HG02885 (cell line): ENCODE measurements around the gene RICTOR.
"Not testable (repeated sequence)": the region's sequence is repeated elsewhere in the genome, so short reads cannot be mapped to it uniquely, and the experiment has no call there.

Experiments
- ATAC-seq: cut with Tn5 transposase; IDR thresholded peaks from one replicate; pipeline ENCODE4 v1.9.1; 2021; ENCODE audit warnings: mild to moderate bottlenecking; ENCODE audit not compliant: unreplicated experiment, poor library complexity

The RICTOR gene

DNA sequence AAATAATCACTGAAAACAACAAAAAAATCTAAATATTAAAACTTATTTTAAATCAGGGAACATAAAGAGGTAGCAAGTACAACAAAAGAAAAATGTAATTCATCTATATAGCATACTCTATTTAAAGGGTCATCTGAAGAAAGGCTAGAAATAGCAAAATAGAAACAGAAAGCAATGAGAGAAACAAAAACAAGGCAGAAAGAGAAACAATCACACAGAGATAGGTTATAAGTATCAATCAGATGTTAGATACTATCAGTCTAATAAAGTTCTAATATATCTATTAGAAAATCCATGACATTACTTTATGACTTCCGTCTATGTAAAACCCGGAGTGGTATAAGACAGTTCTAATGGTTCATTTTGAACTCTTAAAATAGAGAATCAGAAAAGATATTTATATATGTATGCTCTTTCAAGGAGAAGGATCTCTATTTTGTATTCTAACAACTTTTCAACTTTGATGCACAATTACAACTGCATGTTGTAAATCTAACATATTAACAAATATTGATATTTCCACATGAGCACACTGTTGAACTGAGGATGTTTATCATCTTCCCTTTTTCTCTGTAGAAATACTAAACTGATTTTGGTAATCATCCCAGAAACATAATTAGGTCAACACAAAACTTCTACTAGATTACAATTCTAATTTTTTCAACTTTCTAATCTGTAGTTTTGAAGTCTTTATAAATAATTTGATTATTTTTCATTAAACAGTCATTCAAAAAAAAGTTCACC is 15.8 kb downstream of the RICTOR start:
- peak; percentile 92 for ATAC-seq

DNA sequence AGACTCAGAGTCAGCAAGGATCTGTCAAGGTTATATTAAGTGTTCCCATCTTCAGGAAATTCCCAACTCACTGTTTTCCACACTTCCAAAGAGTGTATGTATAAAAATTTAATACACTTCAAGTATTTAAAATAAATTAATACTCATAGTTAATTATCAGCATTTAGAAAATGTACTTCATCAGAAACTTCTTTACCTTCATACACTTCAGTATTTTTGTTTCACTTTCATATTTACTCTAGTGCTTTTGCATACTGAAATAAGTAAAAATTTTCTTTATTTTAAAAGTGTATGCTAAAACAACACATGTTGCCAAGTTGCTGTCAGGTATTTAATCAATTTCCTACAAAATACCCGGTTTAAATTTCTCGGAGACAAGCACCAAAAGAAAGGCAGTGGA is 16.5 kb downstream of the RICTOR start:
- peak; percentile 60 for ATAC-seq

DNA sequence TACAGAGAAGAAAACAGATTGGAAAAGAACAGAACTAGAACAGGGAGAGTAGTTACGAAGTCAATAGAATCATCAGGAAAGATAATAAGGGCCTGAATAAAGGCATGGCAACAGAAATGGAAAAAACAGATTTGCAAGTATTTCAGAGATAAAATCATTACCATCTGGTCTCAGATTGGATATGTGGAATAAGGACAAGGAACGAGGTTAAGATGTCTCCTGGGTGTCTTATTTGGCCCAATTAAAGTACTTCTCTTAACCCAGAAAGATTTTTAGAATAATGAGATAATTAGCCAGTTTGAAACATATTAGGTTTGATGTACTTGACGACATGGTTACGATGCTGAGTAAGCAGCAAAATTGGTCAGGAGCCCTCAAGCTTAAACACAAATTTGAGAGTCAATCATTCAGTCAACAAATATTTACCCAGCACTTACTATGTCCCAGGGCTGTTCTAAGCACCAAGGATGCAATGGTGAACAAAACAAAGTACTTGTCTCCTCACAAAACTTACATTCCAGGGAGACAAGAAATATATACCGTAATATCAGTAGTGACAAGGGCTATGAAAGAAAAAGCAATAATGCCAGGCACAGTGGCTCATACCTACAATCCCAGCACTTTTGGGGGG is 18.3 kb downstream of the RICTOR start:
- ATAC-seq: no peak

DNA sequence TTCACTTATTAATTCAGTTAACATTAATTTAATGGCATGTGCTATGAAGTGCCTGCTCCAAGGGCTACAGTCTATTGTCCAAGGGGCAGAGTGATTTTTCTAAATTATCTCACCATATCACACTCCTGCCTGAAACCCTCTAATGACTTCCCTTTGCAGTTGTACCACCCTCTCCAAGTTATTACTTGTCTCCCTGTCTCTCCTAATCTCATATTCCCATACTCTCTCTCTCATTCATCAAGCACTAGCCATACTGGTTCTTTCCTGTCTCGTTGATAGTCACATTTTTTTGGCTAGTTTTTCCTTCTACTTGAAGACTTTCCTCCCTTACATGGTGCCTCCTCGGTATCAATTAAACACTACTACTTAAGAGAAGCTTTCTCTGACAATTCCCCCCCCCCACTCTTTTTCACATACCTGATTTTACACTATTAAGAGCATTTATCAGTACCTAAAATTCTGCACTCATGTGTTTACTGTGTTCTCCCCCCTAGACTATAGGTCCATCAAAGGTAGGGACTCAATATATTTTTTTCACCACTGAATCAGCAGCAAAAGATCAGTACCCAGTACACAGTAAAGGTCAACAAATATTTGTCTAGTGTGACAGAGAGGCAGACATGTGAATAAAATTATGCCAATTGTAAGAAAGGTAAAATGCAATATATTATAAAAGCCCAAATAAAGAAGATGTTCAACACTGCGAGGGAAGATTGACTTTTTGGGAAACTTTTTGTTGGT is 19.0 kb downstream of the RICTOR start:
- ATAC-seq: no peak

DNA sequence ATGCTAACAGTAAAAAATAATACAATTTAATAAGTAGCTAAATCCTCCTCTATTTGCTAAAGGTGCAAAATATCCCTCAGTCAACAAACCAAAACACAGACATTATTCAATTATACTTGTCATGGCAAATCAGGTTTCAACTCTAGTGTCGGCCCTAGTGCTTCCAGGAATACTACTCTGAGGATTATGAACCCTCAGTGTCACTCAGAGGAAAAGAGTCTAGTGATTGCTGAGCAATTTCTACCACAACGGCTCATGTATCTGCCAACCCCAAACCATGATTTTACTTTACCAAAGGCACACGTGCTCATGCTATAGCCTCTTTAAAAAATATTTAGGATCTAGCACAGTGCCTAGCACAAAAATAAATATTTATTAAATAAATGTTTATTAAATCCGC is 21.0 kb downstream of the RICTOR start:
- no peak for ATAC-seq

DNA sequence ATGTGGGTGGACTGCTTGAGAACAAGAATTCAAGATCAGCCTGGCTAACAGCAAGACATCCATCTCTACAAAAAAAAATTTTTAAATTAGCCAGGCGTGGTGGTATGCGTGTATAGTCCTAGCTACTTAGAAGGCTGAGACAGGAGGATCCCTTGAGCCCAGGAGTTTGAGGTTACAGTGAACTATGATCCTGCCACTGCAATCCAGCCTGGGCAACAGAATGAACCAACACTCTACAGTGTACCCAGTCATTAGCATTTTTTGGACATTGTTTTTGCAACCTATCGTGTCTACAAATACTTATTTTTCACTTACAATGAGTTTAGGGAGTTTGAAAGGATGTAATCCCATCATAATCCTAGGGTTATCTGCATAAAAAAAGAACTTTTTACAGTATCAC is 22.1 kb downstream of the RICTOR start:
- no peak for ATAC-seq

DNA sequence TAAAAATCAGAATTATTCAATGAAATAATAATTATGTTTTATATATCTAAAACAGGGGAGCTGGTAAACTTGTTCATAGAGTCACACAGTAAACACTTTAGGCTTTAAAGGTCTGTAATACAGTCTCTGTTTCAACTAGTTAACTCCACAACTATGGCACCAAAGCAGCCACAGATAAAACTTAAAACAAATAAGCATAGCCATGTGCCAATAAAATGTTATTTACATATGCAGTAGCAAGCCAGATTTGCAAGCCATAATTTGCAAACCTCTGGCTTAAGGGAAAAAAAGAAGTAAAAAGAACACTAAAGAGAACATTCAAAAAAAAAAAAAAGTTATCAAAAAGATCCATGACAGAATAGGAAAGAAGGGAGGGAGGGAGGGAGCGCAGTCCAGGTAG is 24.9 kb downstream of the RICTOR start:
- no peak for ATAC-seq

DNA sequence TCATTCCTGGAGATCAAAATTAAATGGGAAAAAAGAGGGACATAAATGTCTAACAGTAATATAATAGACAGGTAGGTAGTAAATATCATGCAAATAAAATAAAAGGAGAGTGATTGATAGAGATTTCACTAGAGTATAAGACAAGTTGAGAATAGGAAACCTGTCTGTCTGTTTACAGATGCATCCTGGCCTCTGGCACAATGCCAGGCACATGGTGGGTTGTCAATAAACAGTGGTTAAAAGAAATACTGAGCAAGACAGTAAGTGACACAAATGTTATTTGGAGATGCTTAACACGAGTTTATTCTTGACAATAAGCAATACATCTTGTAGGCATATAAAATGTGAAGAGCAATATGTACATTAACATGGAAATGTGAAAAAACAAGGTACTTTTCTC is 33.3 kb downstream of the RICTOR start:
- no peak for ATAC-seq

DNA sequence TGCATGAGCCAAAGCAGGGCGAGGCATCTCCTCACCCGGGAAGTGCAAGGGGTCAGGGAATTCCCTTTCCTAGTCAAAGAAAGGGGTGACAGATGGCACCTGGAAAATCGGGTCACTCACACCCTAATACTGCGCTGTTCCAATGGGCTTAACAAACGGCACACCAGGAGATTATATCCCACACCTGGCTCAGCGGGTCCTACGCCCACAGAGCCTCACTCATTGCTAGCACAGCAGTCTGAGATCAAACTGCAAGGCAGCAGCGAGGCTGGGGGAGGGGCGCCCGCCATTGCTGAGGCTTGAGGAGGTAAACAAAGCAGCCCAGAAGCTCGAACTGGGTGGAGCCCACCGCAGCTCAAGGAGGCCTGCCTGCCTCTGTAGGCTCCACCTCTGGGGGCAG is 39.7 kb downstream of the RICTOR start:
- ATAC-seq: not testable (repeated sequence)

DNA sequence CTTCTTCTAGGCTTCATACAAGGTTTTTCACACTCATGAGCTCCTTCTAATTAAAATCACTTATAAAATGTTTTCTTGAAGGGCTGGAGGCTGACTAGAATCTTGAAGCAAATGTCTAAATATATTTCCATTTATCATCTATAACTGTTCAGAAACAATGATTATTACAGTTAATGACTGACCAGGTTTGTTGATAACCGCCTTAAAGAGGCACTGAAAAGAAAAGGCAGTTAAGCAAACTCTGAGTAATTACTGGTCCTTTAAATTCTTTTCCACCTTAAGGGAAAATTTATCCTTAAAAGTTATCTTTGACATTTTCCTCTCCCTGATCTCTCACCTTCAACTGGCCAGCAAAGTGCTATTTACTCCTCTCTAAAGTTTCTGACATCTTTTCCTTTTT is 43.2 kb downstream of the RICTOR start:
- no peak for ATAC-seq

DNA sequence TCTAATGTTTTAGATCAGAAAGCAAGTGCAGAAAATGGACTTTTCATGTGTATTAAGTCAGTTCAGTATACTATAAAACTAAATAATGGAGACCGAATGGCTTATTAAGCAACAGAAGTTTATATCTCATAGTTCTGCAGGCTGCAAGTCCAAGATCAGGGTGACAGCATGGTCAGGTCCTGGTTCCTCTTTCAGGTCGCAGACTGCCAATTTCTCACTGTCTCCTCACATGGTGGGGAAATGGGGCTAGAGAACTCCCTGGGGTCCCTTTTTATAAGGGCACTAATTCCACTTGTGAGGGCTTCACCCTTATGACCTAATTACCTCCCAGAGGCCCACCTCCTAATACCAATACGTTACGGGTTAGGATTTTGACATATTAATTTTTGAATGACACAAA is 48.7 kb downstream of the RICTOR start:
- ATAC-seq: no peak

DNA sequence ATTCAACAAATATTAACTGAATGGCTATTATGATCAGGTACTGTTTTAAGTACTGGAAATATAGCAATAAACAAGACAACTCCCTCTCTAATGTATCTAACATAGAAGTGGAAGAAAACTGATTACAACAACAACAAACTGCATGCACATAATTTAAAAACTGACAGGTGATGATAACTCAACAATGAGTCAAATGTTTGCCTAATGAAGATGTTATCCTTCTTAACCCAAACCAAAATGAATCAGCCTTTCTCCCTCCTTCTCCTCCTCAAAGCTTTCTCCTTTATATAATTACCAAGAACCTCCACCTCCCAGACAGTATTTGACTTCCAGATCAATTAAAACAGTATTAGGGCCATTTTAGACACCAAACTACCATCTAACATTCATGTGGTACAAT is 49.3 kb downstream of the RICTOR start:
- no peak for ATAC-seq

DNA sequence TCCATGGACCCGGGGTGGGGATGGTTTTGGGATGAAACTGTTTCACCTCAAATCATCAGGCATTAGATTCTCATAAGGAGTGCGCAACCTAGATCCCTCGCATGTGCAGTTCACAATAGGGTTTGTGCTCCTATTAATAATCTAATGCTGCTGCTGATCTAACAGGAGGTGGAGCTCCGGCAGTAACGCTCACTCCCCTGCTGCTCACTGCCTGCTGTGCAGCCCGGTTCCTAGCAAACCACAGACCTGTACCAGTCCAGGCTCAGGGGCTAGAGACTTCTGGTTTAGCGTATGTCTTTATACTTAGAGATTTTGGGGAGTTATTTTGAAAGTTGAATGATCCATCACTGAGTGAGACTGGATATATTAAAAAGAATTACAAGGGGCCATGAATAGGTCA is 50.2 kb downstream of the RICTOR start:
- ATAC-seq: no peak

DNA sequence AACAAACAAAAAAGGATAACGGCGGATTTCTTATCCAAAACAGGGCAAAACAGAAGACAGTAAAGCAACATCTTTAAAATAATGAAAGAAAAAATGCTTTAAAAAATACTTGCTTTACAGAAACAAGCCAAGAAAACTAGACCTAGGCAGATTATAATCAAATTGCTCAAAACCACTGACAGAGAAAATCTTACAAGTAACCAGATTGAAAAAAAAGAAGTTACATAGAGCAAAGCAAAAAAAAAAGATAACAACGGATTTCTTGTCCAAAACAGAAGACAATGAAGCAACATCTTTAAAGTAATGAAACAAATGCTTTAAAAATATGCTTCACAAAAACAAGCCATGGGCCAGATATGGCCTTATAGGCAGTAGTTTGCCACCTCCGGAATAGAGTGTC is 51.1 kb downstream of the RICTOR start:
- ATAC-seq: no peak

DNA sequence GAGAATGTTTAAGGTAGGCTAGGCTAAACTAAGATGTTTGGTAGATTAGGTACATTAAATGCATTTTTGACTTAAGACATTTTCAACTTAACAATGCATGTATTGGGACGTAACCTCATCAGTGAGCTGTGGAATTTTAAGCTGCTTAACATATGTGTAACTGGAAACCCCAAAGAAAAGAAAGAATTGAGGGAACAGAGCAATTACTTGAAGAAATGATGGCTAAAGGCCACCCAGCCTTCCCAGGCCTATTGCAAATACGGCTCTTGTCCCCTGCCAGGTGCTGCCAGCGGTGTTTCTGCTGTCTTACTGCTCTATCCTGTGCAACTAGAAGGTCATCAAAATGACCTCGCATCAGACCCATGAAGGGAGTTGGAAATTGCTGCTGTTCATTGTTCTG is 52.0 kb downstream of the RICTOR start:
- no peak for ATAC-seq

DNA sequence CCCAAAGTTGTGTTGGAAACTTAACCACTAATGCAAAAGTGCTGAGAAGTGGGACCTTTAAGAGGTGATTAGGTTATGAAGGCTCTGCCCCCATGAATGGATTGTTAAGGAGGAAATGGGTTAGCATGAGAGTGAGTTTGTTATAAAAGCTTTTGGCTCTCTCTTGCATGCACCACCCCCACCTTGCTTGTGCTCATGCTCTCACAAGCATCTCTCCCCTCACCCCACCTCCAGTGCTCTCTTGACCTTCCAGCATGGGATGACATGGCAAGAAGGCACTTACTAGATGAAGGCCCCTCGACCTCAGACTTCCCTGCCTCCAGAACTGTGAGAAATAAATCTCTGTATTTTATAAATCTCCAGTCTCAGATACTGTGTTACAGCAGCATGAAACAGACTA is 52.8 kb downstream of the RICTOR start:
- no peak for ATAC-seq

DNA sequence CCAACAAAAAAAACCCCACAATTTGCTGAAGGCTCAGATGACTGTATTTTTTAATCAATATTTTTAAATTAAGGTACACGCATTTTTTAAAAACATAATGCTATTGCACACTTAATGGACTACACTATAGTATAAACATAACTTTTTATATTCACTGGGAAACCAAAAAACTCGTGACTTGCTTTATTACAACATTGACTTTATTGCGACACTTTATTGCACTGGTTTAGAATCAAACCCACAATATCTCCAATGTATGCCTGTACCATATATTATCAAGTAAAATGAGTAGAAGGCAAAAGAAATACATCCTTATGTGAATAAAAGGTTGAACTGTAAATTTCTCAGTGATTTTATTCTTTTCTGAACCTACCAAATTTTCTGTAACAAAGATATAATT is 53.7 kb downstream of the RICTOR start:
- ATAC-seq: no peak

DNA sequence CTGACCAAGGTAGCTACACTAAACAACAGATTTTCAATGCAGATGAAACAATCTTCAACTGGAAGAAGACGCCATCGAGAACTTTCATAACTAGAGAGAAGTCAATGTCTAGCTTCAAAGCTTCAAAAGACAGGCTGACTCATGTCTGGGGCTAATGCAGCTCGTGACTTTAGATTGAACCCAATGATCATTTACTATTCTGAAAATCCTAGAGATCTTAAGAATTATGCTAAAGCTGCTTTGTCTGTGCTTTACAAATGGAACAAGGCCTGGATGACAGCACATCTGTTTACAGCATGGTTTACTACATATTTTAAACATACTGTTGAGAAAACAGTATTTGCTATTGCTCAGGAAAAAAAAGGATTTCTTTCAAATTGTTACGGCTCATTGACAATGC is 54.9 kb downstream of the RICTOR start:
- no peak for ATAC-seq

DNA sequence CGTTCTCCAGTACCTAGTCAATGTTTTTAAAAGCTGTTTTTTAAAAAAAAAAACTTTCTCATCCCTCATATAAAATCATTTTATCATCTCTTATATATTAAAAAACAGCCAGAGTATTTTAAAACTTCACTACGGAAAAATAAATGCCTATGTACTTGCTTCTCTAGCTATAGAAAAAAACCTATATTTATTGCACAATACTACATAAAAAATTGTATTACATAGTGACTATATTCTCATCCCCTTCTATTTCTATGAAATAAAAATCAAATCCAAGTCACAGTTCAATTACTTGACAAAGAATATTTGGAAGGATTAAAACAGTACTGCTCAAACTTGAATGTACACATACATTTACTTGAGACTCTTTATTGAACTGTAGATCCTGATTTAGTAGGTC is 56.7 kb downstream of the RICTOR start:
- ATAC-seq: no peak

DNA sequence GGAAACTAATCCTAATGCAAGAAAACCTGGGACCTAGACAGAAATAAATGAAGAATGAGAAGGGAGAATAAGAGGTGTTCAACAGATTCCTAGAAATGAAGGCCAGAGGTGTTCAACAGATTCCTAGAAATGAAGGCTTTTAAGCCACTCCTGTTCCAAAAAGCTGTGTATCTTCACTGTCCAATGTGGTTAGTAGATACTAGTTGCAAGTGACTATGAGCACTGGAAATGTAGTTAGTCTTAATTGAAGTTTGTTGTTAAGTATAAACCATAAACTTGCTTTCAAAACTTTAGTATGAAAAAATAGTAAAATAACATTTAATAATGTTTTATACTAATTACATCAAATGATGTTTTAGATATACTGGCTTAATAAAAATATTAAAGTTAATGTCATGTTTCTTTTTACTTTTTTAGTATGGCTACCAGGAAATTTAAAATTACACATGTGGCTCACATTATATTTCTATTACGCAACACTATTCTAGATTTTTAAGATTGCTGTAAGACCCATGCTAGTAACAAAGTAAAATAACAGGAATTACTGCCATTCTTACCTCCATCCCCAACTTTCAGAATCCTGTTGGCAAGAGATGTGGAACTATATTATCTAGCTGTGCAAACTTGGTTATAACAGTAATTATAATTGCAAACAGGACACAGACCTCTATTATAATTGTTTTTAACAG is 57.5 kb downstream of the RICTOR start:
- ATAC-seq: no peak
